AG04450 (cell line): ENCODE data around the gene INTS3. TPM values are rescaled to one million over a fixed set of nuclear protein-coding genes. Genes with fewer than 3 reads are reported as not detected.
A peak's percentile ranks its signal among the peaks of the same experiment; 100 is the strongest.

Experiments
- CTCF ChIA-PET: fragments of 300-600, 350-600 bp; formaldehyde crosslinking; extraction: SDS; loops from one replicate; lab custom pipeline; 2022; ENCODE audit warnings: antibody characterized with exemption, inconsistent platforms; lab: Charles Lee
- POLR2A ChIA-PET: fragments of 350-600 bp; formaldehyde crosslinking; extraction: SDS; loops from one replicate; lab custom pipeline; 2021; ENCODE audit warnings: antibody characterized with exemption, inconsistent platforms; lab: Yijun Ruan, JAX
- DNase-seq: peaks from one replicate; pipeline ENCODE4 v3.0.0-alpha.2; 2011; ENCODE audit warnings: low read depth, low spot score
- H3K27ac ChIP-seq: one replicate; pipeline ENCODE4 v1.5.1; 2012; ENCODE audit warnings: low read depth, low read length, control low read depth
- H3K27me3 ChIP-seq: one replicate; pipeline ENCODE4 v1.6.0; 2012; ENCODE audit warnings: low read length; ENCODE audit not compliant: control insufficient read depth, insufficient read depth
- H3K4me3 ChIP-seq: 2 replicates; pipeline ENCODE4 v1.5.1; 2011; ENCODE audit warnings: mild to moderate bottlenecking, low read depth, low read length, control low read depth
- H3K9me3 ChIP-seq: 2 replicates; pipeline ENCODE4 v1.5.1; 2012; ENCODE audit warnings: low read length; ENCODE audit not compliant: control insufficient read depth, insufficient read depth
- CTCF ChIP-seq: IDR thresholded peaks from 2 replicates; pipeline ENCODE4 v1.5.1; 2011; ENCODE audit warnings: low read depth, low read length, control low read depth, inconsistent platforms
- polyA plus RNA-seq: library from polyadenylated mRNA; depleted of rRNA; stranded (reverse); fragments of >200 nt; gene quantifications from 2 replicates; pipeline ENCODE4 v1.2.3, GENCODE V29; 2011

The INTS3 gene
- polyA plus RNA-seq, 1 experiment: 45.1 TPM

GRCh38 chr1:153791648-153792253 is 63.9 kb downstream of the INTS3 start:
- Histone ChIP-seq H3K27me3 (no peaks in the 10 kb centered on the region), H3K4me3 (no peak overlapping the region), H3K9me3 (peaks cover 4% of the 10 kb centered on the region; the same call in 1 of the 2 replicates), H3K27ac (peak overlapping the region; percentile 67)
- ChIA-PET POLR2A (interaction anchor here (1.2 to 1.9 kb wide), 2 partner anchors 186 to 198 kb away, joined by 4 to 9 read pairs; partner anchors contain the start of gene JTB), CTCF (interaction anchor here (1.2 to 3.0 kb wide), 2 partner anchors 155 to 195 kb away, joined by 3 to 10 read pairs; partner anchors contain the start of gene DENND4B)
- no peak for TF ChIP-seq CTCF
- peak; percentile 23 for DNase-seq

- ChIA-PET CTCF (interaction anchor here (1.7 to 3.0 kb wide), 2 partner anchors 154 to 194 kb away, joined by 9 to 10 read pairs; partner anchors contain the start of genes DENND4B and RAB13), POLR2A (interaction anchor here (0.6 to 1.9 kb wide), 3 partner anchors 9 to 198 kb away, joined by 3 to 9 read pairs (median 3); no protein-coding TSS in a partner anchor)
- TF ChIP-seq CTCF: no peak
- Histone ChIP-seq H3K9me3 (peaks cover 4% of the 10 kb centered on the region; the same call in 1 of the 2 replicates), H3K27ac (no peak overlapping the region), H3K27me3 (no peaks in the 10 kb centered on the region), H3K4me3 (no peak overlapping the region)
- DNase-seq: no peak
Measured at GRCh38 chr1:153792631-153793041, 64.8 kb downstream of the INTS3 start.

GRCh38 chr1:153793261-153793972 is 65.6 kb downstream of the INTS3 start:
- Histone ChIP-seq H3K27ac (no peak overlapping the region), H3K9me3 (peaks cover 4% of the 10 kb centered on the region; the same call in 1 of the 2 replicates), H3K27me3 (no peaks in the 10 kb centered on the region), H3K4me3 (no peak overlapping the region)
- ChIA-PET POLR2A (no interaction called here), CTCF (interaction anchor here (1.7 to 3.0 kb wide), 2 partner anchors 153 to 193 kb away, joined by 9 to 10 read pairs; partner anchors contain the start of genes DENND4B and RAB13)
- no peak for DNase-seq
- no peak for TF ChIP-seq CTCF

- no peaks in the 10 kb centered on the region for H3K27me3 ChIP-seq
- ChIA-PET POLR2A (interaction anchor here (0.6 kb wide), 1 partner anchor 196 kb away, joined by 3 read pairs; no protein-coding TSS in a partner anchor), CTCF (interaction anchor here (1.7 kb wide), 1 partner anchor 193 kb away, joined by 9 read pairs; the partner anchor contains the start of gene RAB13)
- no peak for TF ChIP-seq CTCF
- DNase-seq: no peak
- H3K27ac ChIP-seq: no peak overlapping the region
- H3K9me3 ChIP-seq: peaks cover 4% of the 10 kb centered on the region; the same call in 1 of the 2 replicates
- no peak overlapping the region for H3K4me3 ChIP-seq
Measured at GRCh38 chr1:153793973-153794615, 66.2 kb downstream of the INTS3 start.
